GM06990 (cell line): ENCODE measurements around the gene CFAP161.

Source experiments
- DNase-seq: peaks from one replicate; pipeline ENCODE4 v3.0.0-alpha.2; 2011; ENCODE audit not compliant: insufficient read length; ENCODE audit errors: extremely low read depth
- H3K27me3 ChIP-seq: replicated peaks from 2 replicates; pipeline ENCODE4 v1.6.0; 2011; ENCODE audit warnings: low read length; ENCODE audit not compliant: control insufficient read depth, insufficient read depth
- H3K36me3 ChIP-seq: 2 replicates; pipeline ENCODE4 v1.5.1; 2011; ENCODE audit warnings: low read length; ENCODE audit not compliant: control insufficient read depth, insufficient read depth
- H3K4me3 ChIP-seq: replicated peaks from 2 replicates; pipeline ENCODE4 v1.5.1; 2011; ENCODE audit warnings: low read depth, mild to moderate bottlenecking, control low read depth, low read length
- TF ChIP-seq, protein P1 (sequence below): IDR thresholded peaks from 2 replicates; pipeline ENCODE4 v1.5.1; 2011; ENCODE audit warnings: low read length, control low read depth, mild to moderate bottlenecking, inconsistent platforms; ENCODE audit not compliant: insufficient read depth, poor library complexity, severe bottlenecking

The CFAP161 gene, protein sequence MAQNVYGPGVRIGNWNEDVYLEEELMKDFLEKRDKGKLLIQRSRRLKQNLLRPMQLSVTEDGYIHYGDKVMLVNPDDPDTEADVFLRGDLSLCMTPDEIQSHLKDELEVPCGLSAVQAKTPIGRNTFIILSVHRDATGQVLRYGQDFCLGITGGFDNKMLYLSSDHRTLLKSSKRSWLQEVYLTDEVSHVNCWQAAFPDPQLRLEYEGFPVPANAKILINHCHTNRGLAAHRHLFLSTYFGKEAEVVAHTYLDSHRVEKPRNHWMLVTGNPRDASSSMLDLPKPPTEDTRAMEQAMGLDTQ

DNA sequence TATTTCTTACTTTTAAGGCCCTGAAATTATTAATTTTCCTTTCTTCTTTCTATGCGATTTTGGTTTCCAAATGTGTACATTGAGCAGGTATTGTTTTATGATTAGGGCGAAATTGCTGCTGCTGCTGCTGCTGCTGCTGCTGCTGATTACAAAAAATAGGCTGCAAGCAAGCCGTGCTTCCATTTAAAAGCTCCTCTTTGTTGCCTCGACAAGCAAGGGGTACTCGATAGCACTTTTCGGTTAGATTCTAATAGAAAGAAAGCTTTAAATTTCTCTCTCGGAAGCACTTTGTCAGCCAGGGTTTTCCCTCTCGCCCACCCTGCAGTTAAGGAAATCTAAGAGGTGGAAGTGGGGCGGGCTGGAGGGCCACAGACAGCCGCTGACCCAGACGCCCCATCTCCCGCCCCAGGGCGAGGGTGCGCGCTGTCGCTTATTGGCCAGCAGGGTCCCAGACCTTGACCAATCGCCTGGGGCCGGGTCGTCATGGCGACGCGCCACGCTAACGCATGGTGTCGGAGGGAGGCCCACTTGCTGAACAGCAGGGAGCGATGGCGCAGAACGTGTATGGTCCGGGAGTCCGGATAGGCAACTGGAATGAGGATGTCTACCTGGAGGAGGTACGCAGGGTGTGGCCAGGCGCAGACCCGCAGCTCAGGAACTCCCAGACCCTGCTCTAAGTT lies at the start of gene CFAP161:
CFAP161 (plus strand) TSS at position 489 of the 680 bp plus-strand sequence; CDS start at position 549, 60 bp downstream.
- H3K36me3 ChIP-seq = no peaks in the 10 kb centered on the region
- TF ChIP-seq, protein P1, sequence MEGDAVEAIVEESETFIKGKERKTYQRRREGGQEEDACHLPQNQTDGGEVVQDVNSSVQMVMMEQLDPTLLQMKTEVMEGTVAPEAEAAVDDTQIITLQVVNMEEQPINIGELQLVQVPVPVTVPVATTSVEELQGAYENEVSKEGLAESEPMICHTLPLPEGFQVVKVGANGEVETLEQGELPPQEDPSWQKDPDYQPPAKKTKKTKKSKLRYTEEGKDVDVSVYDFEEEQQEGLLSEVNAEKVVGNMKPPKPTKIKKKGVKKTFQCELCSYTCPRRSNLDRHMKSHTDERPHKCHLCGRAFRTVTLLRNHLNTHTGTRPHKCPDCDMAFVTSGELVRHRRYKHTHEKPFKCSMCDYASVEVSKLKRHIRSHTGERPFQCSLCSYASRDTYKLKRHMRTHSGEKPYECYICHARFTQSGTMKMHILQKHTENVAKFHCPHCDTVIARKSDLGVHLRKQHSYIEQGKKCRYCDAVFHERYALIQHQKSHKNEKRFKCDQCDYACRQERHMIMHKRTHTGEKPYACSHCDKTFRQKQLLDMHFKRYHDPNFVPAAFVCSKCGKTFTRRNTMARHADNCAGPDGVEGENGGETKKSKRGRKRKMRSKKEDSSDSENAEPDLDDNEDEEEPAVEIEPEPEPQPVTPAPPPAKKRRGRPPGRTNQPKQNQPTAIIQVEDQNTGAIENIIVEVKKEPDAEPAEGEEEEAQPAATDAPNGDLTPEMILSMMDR = no peak
- peak; percentile 64 for DNase-seq
- no peak within 1 kb of the TSS for H3K4me3 ChIP-seq
- H3K27me3 ChIP-seq = peaks cover 2% of the 10 kb centered on the region; the same call in 1 of the 2 replicates

DNA sequence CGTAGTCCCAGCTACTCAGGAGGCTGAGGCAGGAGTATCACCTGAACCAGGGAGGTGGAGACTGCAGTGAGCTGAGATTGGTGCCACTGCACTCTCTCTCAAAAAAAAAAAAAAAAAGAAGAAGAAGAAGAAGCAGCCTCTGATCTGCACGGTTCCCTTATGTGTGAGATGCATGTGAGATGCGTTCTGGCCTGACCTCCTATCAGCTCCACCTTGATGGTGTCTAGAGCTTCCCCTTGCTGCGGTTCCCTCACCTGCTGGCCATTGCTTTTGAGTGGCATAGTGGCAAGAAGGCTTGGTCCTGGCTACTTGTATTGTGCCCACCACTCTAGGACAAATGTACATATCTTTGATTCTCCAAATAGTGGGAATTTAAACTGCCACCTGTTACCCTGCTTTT lies 49.4 kb upstream of the CFAP161 start:
- TF ChIP-seq, protein P1 = no peak
- Histone ChIP-seq H3K36me3 (no peaks in the 10 kb centered on the region), H3K4me3 (no peak overlapping the region), H3K27me3 (no peaks in the 10 kb centered on the region)
- no peak for DNase-seq

DNA sequence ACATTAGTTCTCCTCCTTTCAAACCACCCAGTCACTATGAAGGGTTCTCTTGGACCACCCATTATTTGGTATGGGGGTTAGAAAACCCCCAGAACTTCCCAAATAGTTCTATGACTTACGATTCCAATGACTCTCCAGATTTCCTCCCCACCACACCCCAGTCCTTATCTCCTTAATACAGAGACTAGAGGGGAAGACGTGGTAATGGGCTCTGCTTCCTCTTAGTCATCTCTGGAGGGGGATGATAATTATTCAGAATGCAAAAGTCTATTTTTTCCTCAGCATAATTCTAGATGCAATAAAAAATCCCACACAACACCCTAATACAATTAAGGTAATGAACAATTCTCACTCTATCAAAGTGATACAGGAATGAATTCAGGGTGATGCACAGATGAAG lies 48.9 kb upstream of the CFAP161 start:
- TF ChIP-seq, protein P1 = no peak
- Histone ChIP-seq H3K36me3 (no peaks in the 10 kb centered on the region), H3K27me3 (no peaks in the 10 kb centered on the region), H3K4me3 (no peak overlapping the region)
- DNase-seq = no peak

DNA sequence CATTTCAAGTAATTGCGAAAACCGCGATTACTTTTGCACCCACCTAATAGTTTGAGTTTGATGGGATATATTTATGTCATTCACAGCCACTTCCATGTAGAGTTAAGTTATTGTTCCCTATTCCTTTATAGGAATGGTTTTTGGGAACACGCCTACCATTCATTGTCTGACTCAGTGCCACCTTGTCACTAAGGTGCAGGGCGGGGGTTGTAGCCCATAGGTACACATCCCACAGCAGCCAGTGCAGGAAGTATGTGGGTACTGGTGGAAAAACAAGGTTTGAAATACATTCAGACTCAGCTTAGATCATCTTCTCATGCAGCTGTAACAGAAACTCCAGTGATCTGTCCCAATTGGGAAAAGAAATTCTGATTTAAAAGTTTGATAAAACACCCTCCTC lies 48.2 kb upstream of the CFAP161 start:
- Histone ChIP-seq H3K4me3 (no peak overlapping the region), H3K36me3 (no peaks in the 10 kb centered on the region), H3K27me3 (no peaks in the 10 kb centered on the region)
- TF ChIP-seq, protein P1 = no peak
- DNase-seq = no peak

DNA sequence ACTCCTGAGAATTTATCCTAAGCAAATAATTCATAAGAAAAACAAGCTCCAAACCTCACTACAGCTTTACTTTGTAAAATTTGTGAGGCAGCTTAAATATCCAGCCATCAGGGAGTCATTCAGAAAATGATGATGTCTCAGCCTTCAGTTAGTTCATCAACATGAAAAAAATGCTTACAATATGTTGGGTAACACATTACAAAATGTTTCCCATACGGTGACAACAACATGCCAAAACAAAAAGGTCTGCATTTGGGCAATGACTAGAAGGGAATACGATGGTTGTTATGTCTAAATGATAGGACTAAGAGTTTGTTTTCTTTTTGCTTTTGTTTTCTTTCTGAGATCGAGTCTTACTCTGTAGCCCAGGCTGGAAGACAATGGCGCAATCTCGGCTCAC lies 47.0 kb upstream of the CFAP161 start:
- no peaks in the 10 kb centered on the region for H3K27me3 ChIP-seq
- H3K36me3 ChIP-seq = no peaks in the 10 kb centered on the region
- no peak for DNase-seq
- TF ChIP-seq, protein P1 = no peak
- H3K4me3 ChIP-seq = no peak overlapping the region

DNA sequence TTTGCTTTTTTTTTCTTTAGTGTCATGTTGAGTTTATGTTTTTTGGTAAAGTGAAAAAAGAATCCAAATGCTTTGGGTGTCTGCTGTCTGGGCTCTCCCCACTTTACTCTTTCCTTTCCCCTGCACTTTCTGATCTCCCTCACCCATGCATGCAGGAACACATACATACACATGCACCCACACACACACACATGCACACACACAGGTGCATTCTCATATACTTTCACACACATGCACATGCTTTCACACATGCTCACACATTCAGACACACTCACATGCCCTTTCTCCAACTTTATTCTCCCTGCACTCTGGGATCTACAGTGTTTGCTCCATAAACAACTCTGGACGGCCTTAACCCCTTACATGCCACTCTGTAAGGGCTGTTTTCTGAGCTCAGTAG lies 46.4 kb upstream of the CFAP161 start:
- Histone ChIP-seq H3K4me3 (no peak overlapping the region), H3K27me3 (no peaks in the 10 kb centered on the region), H3K36me3 (no peaks in the 10 kb centered on the region)
- no peak for DNase-seq
- TF ChIP-seq, protein P1 = no peak
